GM23248 (cell line): ENCODE data around the gene PERCC1.

Experiments used
- EZH2 ChIP-seq: fragments of 200-600 bp; sonication (generic); IDR thresholded peaks from 2 replicates; pipeline ENCODE4 v1.6.1; 2018; ENCODE audit warnings: antibody characterized with exemption, mild to moderate bottlenecking; ENCODE audit not compliant: insufficient read depth, poor library complexity, severe bottlenecking
- EZH2phosphoT487 ChIP-seq: fragments of 200-600 bp; sonication (generic); IDR thresholded peaks from 2 replicates; pipeline ENCODE4 v1.6.1; 2018; ENCODE audit warnings: antibody characterized with exemption, moderate library complexity, mild to moderate bottlenecking, low read depth; ENCODE audit not compliant: insufficient read depth

DNA sequence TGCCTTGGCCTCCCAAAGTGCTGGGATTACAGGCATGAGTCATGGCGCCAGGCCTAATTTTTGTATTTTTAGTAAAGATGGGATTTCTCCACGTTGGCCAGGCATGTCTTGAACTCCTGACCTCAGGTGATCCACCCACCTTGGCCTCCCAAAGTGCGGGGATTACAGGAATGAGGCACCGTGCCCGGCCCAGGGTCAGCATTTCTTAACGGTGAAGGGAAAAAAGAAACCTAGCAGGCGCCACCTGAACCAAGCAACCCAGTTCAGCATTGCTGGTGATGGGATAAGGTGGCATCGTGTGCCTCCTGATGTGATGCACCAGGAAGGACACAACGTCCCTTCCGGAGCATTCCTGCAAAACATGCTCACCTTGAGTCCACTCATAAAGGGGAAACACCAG, 46.2 kb downstream of the PERCC1 start:
- TF ChIP-seq EZH2phosphoT487 (no peak), EZH2 (no peak)
